Fibroblast of mammary gland (primary cell): ENCODE measurements around the gene ZNF397.

ENCODE experiments used
- DNase-seq: peaks from one replicate; pipeline ENCODE4 v3.0.0-alpha.2; 2010; ENCODE audit warnings: low read depth
- H3K4me3 ChIP-seq: 2 replicates; pipeline ENCODE4 v1.5.1; 2011; ENCODE audit warnings: low read depth, mild to moderate bottlenecking, low read length, moderate library complexity; ENCODE audit not compliant: control insufficient read depth
- TF ChIP-seq, protein P1 (sequence below): conservative IDR thresholded peaks from 2 replicates; pipeline ENCODE4 v1.5.1; 2011; ENCODE audit warnings: low read depth, low read length, inconsistent platforms; ENCODE audit not compliant: control insufficient read depth, insufficient read depth

The ZNF397 gene

DNA sequence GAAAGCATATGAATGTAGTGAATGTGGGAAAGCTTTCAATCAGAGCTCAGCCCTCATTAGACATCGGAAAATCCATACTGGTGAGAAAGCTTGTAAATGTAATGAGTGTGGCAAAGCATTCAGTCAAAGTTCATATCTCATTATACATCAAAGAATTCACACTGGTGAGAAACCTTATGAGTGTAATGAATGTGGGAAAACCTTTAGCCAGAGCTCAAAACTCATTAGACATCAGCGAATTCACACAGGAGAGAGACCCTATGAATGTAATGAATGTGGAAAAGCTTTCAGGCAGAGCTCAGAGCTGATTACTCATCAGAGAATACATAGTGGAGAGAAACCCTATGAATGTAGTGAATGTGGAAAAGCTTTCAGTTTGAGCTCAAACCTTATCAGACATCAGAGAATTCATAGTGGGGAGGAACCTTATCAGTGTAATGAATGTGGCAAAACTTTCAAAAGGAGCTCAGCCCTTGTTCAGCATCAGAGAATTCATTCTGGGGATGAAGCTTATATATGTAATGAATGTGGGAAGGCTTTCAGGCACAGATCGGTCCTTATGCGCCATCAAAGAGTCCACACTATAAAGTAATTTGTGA is 5.0 kb downstream of the ZNF397 start:
- DNase-seq = no peak
- H3K4me3 ChIP-seq = no peak overlapping the region
- TF ChIP-seq, protein P1, sequence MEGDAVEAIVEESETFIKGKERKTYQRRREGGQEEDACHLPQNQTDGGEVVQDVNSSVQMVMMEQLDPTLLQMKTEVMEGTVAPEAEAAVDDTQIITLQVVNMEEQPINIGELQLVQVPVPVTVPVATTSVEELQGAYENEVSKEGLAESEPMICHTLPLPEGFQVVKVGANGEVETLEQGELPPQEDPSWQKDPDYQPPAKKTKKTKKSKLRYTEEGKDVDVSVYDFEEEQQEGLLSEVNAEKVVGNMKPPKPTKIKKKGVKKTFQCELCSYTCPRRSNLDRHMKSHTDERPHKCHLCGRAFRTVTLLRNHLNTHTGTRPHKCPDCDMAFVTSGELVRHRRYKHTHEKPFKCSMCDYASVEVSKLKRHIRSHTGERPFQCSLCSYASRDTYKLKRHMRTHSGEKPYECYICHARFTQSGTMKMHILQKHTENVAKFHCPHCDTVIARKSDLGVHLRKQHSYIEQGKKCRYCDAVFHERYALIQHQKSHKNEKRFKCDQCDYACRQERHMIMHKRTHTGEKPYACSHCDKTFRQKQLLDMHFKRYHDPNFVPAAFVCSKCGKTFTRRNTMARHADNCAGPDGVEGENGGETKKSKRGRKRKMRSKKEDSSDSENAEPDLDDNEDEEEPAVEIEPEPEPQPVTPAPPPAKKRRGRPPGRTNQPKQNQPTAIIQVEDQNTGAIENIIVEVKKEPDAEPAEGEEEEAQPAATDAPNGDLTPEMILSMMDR = no peak

DNA sequence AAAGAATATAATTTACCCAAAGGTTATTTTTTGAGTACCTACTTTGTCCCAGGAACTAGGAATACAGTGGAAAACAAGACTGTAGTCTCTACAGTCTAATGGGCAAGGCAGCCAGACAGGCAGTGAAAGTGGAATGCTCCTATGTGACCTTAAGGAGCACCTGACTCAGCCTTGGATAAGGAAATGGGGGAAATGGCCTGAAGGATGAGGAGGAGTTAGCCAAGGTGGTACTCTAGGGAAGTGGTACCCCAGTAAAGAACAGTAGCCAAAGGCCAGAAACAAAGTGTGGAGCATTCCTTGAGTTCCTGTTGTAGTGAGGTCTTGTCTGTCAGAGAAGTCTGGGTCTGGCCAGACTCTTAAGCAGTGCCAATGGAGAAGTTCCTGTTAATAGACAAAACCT is 6.0 kb downstream of the ZNF397 start:
- no peak overlapping the region for H3K4me3 ChIP-seq
- no peak for DNase-seq
- TF ChIP-seq, protein P1 = no peak

DNA sequence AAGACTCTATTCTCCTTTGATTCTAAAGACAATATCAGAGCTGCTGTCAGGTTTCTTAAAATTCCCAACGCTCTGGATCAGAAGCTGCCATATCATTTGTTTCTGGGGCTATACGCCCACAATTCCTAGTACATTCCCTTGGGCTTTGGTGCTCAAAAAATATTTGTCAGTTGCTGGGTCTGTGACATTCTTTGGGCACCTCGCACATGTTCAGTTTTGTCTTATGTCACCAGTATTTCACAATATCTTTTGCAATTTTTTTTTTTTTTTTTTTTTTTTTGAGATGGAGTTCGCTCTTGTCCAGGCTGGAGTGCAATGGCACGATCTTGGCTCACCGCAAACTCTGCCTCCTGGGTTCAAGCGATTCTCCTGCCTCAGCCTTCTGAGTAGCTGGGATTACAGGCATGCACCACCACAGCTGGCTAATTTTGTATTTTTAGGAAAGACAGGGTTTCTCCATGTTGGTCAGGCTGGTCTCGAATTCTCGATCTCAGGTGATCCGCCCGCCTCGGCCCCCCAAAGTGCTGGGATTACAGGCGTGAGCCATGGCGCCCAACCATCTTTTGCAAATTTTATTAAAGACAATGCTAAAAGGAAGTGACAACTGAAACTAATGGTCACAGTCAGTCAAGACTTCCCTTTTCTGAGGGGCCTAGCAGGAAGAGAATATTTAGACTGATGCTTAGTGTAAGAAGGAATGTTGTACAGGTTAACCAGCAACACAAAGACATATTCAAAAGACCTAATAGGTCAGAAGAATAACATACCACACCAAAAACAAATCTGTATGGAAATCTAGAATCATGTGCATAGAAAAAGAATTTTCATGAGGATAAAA is 6.8 kb downstream of the ZNF397 start:
- H3K4me3 ChIP-seq = no peak overlapping the region
- DNase-seq = no peak
- TF ChIP-seq, protein P1 = no peak

DNA sequence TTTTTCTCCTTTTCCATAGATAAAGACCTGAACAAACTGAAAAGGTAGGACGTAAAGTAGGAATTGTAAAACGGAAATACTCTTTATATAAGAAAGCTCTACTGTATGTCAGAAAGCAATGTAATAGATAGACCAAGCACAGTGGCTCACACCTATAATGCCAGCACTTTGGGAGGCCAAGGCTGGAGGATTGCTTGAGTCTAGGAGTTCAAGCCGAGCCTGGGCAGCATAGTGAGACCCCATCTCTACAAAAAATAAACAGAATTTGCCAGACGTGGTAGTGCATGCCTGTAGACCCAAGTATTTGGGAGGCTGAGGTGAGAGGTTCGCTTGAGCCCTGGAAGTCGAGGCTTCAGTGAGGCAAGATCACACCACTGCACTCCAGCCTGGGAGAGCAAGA is 7.6 kb downstream of the ZNF397 start:
- DNase-seq = no peak
- no peak overlapping the region for H3K4me3 ChIP-seq
- TF ChIP-seq, protein P1 = no peak

DNA sequence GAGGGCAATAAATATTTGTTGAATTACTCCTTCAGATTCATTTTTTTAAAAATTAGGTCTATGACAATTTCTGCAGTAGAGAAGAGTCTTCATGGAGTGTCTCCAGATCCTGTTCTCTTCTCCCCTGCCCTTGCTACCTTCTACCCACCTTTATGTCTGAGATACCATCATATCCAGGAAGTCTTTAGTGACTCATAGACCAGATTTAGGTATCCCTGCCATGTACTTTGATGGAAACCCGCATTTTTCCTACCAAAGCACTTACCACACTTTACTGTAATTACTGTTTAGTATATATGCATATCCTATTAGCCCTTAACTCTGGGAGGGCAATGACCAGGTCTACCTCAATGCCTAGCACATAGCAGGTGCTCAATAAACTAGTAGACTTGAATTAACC is 11.6 kb downstream of the ZNF397 start:
- no peak for DNase-seq
- TF ChIP-seq, protein P1 = no peak
- no peak overlapping the region for H3K4me3 ChIP-seq

DNA sequence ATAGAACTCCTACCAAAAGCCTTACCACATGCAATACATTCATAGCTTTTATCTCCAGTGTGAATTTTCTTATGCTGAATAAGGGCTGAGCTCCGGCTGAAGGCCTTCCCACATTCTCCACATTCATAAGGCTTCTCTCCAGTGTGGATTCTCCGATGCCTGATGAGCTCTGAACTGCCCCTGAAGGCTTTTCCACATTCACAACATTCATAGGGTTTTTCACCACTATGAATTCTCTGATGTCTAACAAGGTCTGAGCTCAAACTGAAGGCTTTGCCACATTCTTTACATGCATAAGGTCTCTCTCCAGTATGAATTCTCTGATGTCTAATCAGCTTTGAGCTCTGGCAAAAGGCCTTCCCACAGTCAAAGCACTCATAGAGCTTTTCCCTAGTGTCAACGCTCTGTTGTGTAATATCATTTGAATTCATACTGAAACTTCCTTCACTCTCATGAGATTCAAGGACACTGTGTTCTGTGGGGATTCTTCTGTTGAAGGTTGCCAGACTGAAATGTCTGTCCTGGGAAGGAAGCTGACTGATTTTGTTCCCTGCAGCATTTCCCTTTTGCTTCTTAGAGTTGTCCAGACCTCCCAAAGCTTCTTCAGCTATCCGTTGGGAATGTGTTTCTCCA is 12.9 kb downstream of the ZNF397 start:
- no peak for DNase-seq
- TF ChIP-seq, protein P1 = no peak
- H3K4me3 ChIP-seq = no peak overlapping the region
